H1 (cell line): ENCODE results near the gene ZNF385D. TPM values are rescaled to one million over a fixed set of nuclear protein-coding genes. Genes with fewer than 3 reads are reported as not detected.

Experiments
- polyA plus RNA-seq, 7 experiments: library from polyadenylated mRNA; depleted of rRNA in 3 of 7; stranded (reverse) in 5 of 7; unstranded in 2 of 7; fragments of >200 nt in 5 of 7; fragments of 200-250 nt in 2 of 7; gene quantifications; 1 replicate in 5 of 7; 2 replicates in 1 of 7; 4 replicates in 1 of 7; pipeline versions ENCODE4 v1.2.1 to v1.2.3, GENCODE V29; 2011 to 2013; ENCODE audit warnings: missing spikeins in 2 of 7, mixed read lengths in 2 of 7
- total RNA-seq: library from RNA; stranded (reverse); fragmentation: NEBNext Ultra II Directional; extraction: Animal tissue kit (Norgen Biotek cat#: 25700); gene quantifications from 2 replicates; pipeline ENCODE4 v1.2.1, GENCODE V29; 2021
- TF ChIP-seq, protein P1 (sequence below), 3 experiments: IDR thresholded peaks; 1 replicate in 2 of 3; 2 replicates in 1 of 3; pipeline versions ENCODE4 v1.5.1 to v1.6.1; 2011; ENCODE audit warnings: low read length in 3 of 3, mild to moderate bottlenecking in 3 of 3, inconsistent platforms in 2 of 3, low read depth in 1 of 3, moderate library complexity in 1 of 3; ENCODE audit not compliant: insufficient read depth in 1 of 3; ENCODE audit errors: control extremely low read depth in 1 of 3

ZNF385D gene
- total and polyA plus RNA-seq, 2 of the 8 experiments (the other 6 are each of a cell fraction or from before 2014, with no cell fraction given): 5.9 to 10.8 TPM

GRCh38 chr3:21434310-21434709, 316.7 kb downstream of the ZNF385D start (continued):
- TF ChIP-seq, protein P1, sequence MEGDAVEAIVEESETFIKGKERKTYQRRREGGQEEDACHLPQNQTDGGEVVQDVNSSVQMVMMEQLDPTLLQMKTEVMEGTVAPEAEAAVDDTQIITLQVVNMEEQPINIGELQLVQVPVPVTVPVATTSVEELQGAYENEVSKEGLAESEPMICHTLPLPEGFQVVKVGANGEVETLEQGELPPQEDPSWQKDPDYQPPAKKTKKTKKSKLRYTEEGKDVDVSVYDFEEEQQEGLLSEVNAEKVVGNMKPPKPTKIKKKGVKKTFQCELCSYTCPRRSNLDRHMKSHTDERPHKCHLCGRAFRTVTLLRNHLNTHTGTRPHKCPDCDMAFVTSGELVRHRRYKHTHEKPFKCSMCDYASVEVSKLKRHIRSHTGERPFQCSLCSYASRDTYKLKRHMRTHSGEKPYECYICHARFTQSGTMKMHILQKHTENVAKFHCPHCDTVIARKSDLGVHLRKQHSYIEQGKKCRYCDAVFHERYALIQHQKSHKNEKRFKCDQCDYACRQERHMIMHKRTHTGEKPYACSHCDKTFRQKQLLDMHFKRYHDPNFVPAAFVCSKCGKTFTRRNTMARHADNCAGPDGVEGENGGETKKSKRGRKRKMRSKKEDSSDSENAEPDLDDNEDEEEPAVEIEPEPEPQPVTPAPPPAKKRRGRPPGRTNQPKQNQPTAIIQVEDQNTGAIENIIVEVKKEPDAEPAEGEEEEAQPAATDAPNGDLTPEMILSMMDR (IDR thresholded peaks at IDR 0.05; ENCODE audit: control extremely low read depth in 1 of 3, insufficient read depth in 1 of 3, low read depth in 1 of 3, low read length in 3 of 3): no peak
